Ascending aorta (tissue), 2 donors: ENCODE measurements around the gene ROGDI. TPM values are rescaled to one million over a fixed set of nuclear protein-coding genes. Genes with fewer than 3 reads are reported as not detected.

Source experiments
- DNase-seq, 2 donors: peaks; one replicate each; pipeline ENCODE4 v3.0.0-alpha.2; 2019; ENCODE audit warnings: low spot score in 2 of 2
- H3K27ac ChIP-seq, 2 donors: fragments of 200-600 bp; sonication (generic); one replicate each; pipeline ENCODE4 v1.5.1; 2016 to 2017; ENCODE audit warnings: mild to moderate bottlenecking in 1 of 2
- H3K27me3 ChIP-seq: fragments of 200-600 bp; sonication (generic); one replicate; pipeline ENCODE4 v1.5.1; 2017
- H3K36me3 ChIP-seq, 2 donors: fragments of 200-600 bp; sonication (generic); one replicate each; pipeline ENCODE4 v1.5.1; 2016
- H3K4me1 ChIP-seq, 2 donors: fragments of 200-600 bp; sonication (generic); one replicate each; pipeline ENCODE4 v1.5.1; 2016 to 2017; ENCODE audit warnings: mild to moderate bottlenecking in 1 of 2
- H3K4me3 ChIP-seq, 2 donors: fragments of 200-600 bp; sonication (generic); one replicate each; pipeline ENCODE4 v1.5.1; 2016 to 2017; ENCODE audit warnings: mild to moderate bottlenecking in 1 of 2
- H3K9me3 ChIP-seq, 2 donors: fragments of 200-600 bp; sonication (generic); one replicate each; pipeline ENCODE4 v1.5.1; 2016
- CTCF ChIP-seq, 3 experiments: fragments of 200-600 bp in 2 of 3; fragments of 450-650 bp in 1 of 3; sonication (generic) in 2 of 3; IDR thresholded peaks; one replicate each; pipeline ENCODE4 v1.5.1; 2016 to 2019; ENCODE audit warnings: antibody characterized with exemption in 3 of 3, mild to moderate bottlenecking in 1 of 3, moderate library complexity in 1 of 3
- intact Hi-C: fragments of 100-400 bp; cut with DNase I; formaldehyde crosslinking; loops from one replicate; pipeline ENCODE4 v1.15.1; 2023
- total RNA-seq: library from RNA; depleted of rRNA; stranded (reverse); fragments of >200 nt; gene quantifications from one replicate; pipeline ENCODE4 v1.1.0, GENCODE V29; 2016

ROGDI gene
- total RNA-seq, 1 donor from 2014 or later, result 10.5 TPM

GRCh38 chr16:4795828-4796572, 6.4 kb downstream of the ROGDI start:
- Histone ChIP-seq H3K27ac (no peak overlapping the region), H3K36me3 (peaks cover 12% of the 10 kb centered on the region in 2 donors), H3K9me3 (no peaks in the 10 kb centered on the region), H3K4me3 (no peak overlapping the region), H3K27me3 (no peaks in the 10 kb centered on the region), H3K4me1 (no peaks in the 10 kb centered on the region)
- intact Hi-C loops, result no loop called here
- TF ChIP-seq CTCF (IDR thresholded peaks at IDR 0.05), result no peak
- no peak for DNase-seq

GRCh38 chr16:4795181-4795827, 7.1 kb downstream of the ROGDI start, which contains the start of gene SMIM22:
TSS of gene SMIM22 (plus strand) at chr16:4795369. CDS start at chr16:4795735, 366 bp downstream.
- no peak for DNase-seq
- Histone ChIP-seq H3K4me3 (no peak within 1 kb of the TSS), H3K36me3 (peaks cover 12% of the 10 kb centered on the region in 2 donors), H3K27me3 (no peaks in the 10 kb centered on the region), H3K9me3 (no peaks in the 10 kb centered on the region), H3K4me1 (no peaks in the 10 kb centered on the region), H3K27ac (no peak within 1 kb of the TSS)
- intact Hi-C loops, result no loop called here
- TF ChIP-seq CTCF (IDR thresholded peaks at IDR 0.05), result no peak

DNA sequence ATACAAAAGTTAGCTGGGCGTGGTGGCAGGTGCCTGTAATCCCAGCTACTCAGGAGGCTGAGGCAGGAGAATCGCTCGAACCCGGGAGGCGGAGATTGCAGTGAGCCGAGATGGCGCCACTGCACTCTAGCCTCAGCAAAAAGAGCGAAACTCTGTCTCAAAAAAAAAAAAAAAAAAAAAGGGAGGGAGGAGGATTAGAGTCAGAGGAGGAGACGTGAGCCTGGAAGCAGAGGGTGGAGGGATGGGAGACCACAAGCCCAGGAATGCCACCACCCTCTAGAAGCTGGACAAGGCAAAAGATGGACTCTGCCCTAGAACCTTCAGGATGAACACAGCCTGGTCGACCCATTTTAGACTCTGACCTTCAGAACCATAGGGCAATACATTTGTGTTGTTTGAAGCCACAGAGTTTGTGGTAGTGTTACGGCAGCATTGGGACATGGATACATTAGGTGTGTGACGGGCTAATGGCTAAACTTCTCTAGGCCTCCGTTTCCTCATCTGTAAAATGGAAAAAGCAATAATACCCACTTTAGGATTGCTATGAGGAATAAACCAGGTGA, 9.4 kb downstream of the ROGDI start:
- Histone ChIP-seq H3K4me1 (no peaks in the 10 kb centered on the region), H3K4me3 (no peak overlapping the region), H3K27ac (no peak overlapping the region), H3K36me3 (peaks cover 7 to 9% of the 10 kb centered on the region in 2 donors), H3K27me3 (no peaks in the 10 kb centered on the region), H3K9me3 (no peaks in the 10 kb centered on the region)
- intact Hi-C loops, result no loop called here
- DNase-seq, result no peak
- TF ChIP-seq CTCF (IDR thresholded peaks at IDR 0.05), result no peak

- Histone ChIP-seq H3K27ac (no peak overlapping the region), H3K4me1 (no peaks in the 10 kb centered on the region), H3K27me3 (no peaks in the 10 kb centered on the region), H3K36me3 (no peaks in the 10 kb centered on the region), H3K9me3 (no peaks in the 10 kb centered on the region), H3K4me3 (no peak overlapping the region)
- intact Hi-C loops, result no loop called here
- TF ChIP-seq CTCF (IDR thresholded peaks at IDR 0.05), result no peak
- no peak for DNase-seq
Observed at GRCh38 chr16:4790871-4791270, 11.6 kb downstream of the ROGDI start.

DNA sequence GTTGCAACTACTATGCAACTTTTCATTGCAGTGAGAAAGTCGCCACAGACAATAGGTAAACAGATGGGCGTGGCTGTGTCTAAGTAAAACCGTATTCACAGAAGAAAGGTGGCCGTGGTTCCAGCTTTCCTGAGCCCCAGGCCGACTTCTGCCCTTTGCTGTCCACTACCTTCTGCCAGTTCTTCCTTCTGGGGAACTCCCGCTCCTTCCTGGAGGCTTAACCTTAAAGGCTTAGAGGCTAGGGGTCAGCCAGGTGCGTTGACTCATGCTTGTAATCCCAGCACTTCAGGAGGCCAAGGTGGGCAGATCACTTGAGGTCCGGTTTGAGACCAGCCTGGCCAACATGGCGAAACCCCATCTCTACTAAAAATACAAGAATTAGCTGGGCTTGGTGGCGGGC, 12.2 kb downstream of the ROGDI start:
- Histone ChIP-seq H3K9me3 (no peaks in the 10 kb centered on the region), H3K27me3 (no peaks in the 10 kb centered on the region), H3K27ac (no peak overlapping the region), H3K4me1 (no peaks in the 10 kb centered on the region), H3K36me3 (no peaks in the 10 kb centered on the region), H3K4me3 (no peak overlapping the region)
- intact Hi-C loops, result no loop called here
- no peak for DNase-seq
- no peak for TF ChIP-seq CTCF (IDR thresholded peaks at IDR 0.05)
